Stimulated activated naive CD4-positive, alpha-beta T cell (primary cell): ENCODE measurements around the gene TMEM59L.
A peak's percentile ranks its signal among the peaks of the same experiment; 100 is the strongest.
"Not testable (repeated sequence)": the region's sequence is repeated elsewhere in the genome, so short reads cannot be mapped to it uniquely, and the experiment has no call there.

Experiments
- DNase-seq, 6 experiments: peaks; one replicate each; lab custom pipeline; 2025; lab: John Stamatoyannopoulos, UW

The TMEM59L gene

DNA sequence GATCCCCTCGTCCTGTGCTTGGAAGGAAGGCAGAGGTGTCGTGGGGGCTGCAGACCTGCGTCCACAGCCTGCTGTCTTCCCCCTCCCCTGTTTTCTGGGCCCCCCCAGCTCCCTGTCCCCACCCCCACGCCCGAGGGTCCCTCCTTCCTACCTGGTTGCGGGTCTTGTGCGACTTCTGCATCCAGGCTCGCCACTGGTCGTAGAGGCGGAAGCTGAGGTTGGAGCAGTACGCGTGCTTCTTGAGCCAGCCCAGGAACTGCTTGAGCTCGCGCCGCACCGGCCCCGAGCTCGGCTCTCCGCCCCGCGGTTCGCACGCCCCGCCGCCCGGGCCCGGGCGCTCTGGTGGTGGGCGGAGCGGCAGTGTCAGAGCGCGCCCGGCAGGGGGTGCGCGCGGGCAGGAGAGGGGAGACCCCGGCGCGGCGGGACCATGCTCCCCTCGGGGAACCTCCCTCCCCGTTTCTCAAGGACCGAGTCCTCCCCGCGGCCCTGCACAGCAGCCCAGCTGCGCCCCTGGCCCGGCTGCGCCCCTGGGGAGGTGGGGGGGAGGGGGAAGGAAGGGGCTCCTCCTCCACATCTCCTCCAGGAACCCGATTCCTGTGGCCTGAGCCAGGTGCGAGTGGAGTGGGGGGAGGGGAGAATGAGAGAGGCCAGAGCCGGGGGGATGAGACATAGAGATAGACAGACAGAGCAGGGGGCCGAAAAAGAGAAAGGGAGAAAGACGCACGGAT, 18.4 kb upstream of the TMEM59L start:
- peak; percentile 57 to 77 (median 70) for DNase-seq

DNA sequence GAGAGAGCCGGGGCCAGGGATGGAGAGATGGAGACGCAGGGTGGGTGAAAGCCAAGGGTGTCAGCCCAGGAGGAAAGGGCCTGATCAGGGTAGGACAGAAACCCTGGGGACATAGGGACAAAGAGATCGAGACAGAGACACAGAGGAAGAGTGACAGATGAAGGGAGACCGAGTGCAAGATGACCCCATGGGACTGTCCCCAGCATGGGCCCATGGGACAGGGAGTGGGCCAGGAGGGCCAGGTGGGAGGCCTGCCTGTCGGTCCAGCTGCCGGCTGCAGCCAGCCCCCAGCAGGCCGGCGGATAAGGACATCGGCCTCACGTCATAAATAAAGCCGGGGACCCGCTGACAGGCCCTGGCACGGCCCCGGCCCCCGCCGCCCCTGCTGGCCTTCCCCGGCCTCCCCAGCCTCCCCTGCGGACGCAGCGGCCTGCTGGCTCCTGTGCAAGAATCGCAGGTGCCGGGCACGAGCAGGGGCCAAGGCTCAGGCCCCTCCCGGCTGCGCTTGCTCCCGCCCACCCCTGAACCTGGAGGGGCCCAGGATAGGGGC, 17.8 kb upstream of the TMEM59L start:
- DNase-seq = no peak

DNA sequence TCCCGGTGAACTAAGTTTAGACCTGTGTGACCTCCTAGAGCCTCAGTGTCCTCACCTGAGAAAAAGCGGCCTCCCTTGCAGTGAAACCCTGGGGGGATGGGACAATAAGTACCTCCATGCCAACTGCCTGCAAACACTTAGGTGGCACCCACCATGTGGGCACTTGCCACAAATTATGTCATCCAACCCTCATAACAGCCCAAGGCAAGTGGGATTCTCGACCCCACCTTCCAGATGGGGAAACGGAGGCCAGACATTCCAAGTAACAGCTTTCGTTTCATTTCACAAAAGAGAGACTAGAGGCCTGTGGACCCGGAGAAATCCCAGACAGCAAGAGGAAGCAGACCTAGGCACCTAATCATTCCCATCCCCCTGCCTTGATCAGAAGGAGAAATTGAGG, 17.2 kb upstream of the TMEM59L start:
- no peak for DNase-seq

DNA sequence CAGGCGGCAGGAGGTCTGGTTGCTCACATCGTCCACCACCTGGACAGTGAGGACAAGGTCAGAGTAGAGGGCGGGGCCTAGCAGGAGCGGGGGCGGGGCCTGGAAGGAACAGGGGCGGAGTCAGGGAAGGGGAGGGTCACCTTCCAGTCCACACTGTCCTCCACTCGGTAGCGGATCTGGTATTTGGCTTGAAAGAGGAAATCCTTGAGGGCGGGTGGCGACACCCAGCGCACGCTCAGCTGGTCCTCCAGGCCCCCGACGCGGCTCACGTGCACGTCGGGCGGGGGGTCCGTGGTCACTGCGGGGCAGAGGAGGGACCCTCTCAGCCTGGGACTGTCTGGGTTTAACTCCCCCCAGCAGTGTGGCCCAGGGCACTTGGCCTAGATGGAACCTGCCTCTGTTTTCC, 15.9 kb upstream of the TMEM59L start:
- DNase-seq = peak in 1 of 6 experiments; percentile 12

DNA sequence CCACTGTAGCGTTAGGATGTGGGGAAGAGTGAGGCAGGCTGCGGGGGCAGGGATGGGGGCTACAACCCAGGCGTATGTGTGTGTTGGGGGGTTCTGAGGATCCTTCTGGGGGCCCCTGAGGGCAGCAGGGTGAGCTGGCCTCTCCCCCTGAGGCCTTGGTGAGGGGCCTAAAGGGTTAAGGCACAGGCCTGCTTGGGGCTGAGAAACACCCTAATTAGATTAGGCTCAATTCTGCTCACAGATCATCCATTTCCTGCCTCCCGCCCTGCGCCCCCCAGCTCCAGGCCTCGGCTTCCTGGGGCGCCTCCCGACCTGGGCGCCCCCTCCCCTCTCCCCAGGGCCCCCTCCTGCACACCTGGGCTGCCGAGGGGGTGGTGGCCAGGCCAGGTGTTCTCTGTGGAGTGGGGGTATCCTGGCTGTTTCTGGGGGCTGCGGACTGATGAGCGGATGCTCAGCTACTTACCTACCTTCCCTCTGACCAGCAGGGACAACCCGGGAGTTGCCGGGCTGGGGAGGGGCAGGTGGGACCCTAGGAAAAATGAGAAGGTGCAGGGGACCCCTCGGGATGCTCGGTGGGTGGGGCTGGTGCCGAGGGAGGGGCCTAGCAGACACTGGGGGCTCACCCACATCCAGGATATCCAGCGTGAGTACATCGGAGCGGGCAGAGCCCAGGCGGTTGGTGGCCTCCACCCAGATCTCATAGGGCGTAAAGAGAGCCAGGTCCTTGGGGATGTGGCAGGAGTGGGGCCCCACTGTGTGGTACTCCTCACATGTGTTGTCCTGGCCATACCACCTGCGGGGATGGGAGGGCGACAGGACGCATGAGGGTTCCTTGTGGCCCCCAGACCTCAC, 14.6 kb upstream of the TMEM59L start:
- no peak for DNase-seq

DNA sequence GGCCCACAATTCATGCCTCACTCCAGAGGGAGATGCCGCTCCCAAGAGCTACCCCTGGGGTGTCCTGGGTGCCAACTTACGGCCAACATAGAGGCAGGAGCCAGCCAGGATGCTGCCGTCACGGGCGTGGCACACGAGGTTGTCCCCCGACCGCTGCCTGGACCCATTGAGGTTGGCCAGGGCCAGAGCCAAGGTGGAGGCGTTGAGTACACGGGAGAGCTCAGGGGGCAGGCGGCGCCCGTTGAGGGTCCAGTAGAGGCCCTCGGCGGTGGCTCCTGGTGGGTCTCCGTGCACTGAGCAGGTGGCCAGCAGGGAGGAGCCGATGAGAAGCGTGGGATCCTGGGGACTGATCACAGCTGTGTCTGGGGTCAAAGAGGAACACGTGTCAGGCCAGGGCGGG, 13.2 kb upstream of the TMEM59L start:
- DNase-seq = no peak

GRCh38 chr19:18600692-18601397, 11.8 kb upstream of the TMEM59L start:
- not testable (repeated sequence) for DNase-seq

DNA sequence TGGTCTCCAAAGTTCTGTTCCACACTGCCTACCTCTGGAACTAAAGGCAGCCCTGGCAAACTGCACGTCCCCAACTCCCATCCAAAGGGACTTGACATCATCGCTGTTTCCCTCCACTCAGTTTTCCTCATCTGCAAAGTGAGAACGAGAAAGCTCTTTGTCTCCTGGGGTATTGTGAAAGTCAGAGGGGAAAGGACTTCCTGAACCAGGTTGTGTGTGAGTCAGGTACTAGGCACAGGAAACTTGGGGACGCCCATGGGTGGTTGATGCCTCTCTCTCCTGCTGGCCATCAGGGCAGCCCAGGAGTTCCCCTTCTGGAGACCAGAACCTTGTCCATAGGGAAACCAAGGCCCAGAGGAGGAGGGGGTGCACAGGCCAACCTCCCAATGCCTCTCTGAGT, 10.8 kb upstream of the TMEM59L start:
- DNase-seq = no peak

GRCh38 chr19:18603255-18603957, 9.3 kb upstream of the TMEM59L start:
- peak in 1 of 6 experiments; percentile 5 for DNase-seq

- DNase-seq = no peak
These were observed 8.5 kb upstream of the TMEM59L start for GRCh38 chr19:18603958-18604819.

DNA sequence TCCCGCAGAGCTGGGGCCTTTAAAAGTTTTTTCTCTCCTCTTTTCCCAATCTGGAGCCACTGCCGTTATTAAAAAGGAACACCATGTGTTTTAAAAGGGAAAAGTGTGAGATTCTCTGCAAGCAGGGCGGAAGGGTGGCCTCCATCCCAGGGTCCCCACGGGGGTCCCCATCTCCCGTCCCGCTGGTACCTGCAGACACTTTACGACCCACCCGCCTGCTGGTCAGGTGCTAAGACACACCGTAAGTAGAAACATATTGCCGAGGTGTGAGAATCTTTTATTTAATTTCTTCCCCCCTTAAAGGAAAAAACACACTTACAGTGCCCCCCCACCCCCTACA, 7.9 kb upstream of the TMEM59L start:
- DNase-seq = no peak

DNA sequence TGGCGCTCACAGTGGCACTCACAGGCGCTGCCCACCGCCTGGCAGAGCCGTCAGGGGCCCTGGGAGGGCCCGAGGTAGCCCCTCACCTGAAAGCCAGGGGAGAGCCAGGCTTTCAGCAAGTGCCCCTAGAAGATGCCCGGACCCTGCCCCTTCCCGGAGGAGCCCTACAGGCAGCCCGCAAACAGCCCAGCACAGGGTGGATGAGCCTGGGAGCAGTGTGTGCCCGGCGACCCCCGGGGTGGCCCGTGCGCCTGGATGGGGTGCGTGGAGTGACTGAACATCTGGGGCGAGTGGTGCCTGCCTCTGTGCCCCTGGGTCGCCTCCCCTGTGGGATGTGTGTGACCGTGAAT, 7.5 kb upstream of the TMEM59L start:
- no peak for DNase-seq

DNA sequence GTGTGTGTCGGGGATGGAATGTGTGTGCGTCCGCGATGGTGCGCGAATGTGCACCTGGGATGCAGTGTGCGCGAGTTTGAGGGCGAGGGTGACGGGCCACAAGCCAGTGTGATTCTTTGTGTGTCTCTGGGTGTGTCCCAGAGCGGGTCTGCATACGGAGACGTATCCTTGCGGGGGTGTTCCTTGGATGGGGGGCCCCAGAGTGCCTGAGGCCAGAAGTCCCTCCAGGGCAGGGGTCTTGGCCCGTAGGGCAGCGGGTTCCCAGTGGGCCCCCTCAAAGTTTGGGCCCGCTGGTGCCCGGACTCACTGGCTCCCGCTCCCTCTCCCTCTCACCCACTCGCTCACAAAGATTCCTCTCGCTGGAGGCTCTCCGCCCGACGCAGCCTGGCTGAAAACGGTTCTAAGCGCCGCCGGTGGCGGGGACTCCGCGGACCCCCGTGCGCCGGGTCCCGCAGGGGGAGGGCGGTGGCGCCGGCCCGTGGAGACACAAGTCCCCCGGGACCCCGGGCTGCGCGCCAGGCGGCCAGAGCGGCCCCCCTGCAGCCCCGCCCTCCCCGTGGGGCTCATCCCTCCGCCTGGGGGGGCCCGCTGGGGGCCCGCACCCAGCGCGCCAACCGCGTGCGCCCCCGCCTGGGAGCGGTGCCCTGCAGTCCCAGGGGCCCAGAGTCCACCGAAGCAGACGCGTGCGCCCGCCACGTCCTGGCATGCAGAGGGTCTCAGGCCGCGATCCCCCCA, 7.0 kb upstream of the TMEM59L start:
- DNase-seq = no peak

DNA sequence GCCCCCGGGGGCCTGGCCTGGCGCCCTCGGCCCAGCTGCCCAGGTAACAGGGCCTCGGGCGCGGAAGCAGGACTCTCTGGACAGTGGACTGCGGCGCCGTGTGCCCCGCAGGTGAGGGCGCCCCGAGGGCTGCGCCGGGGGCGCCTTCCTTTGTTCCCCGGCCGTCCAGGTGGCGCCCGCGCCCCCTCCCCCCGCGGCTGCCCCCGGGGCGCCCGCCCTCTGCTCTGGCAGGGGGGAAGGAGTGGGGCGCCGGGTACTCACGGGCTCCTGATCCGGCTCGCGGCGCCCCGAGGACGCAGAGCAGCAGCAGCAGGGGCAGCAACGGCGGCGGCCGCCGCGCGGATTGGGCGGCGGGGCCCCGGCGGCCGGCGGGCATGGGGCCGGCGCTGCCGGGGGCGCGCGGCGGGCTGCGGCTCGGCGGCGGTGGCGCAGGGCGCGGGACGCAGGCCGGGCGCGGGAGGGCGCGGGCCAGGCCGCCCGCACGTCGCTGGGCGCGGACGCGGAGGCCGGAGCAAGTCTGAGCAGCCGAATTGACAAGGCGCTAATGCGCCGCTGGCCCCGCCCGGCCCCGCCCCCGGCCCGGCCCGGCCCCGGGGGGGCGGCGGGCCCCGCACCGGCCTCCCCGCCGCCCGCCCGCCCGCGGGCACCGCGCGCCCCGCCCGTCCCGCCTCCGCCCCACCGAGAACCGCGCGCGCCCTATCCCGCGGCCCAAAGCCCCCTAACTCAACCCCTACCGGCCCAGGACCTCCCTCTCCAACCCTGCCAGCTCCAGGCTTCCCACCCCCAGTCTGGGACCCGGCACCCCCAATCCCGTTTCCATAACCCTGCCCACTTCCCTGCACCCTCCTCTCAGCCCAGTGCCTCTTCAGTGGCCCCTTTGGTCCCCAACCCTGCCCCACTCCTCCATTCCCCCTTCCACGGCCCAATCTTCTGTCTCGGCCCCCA, 6.1 kb upstream of the TMEM59L start, which contains the start of gene CRLF1:
TSS of gene CRLF1 (minus strand) at position 519 of the 945 bp plus-strand sequence. CDS start at position 376, 143 bp downstream.
- no peak for DNase-seq

- no peak for DNase-seq
These were observed 5.2 kb upstream of the TMEM59L start for GRCh38 chr19:18607226-18608101.

GRCh38 chr19:18608102-18608804, 4.4 kb upstream of the TMEM59L start:
- no peak for DNase-seq
